CD4-positive, alpha-beta T cell (primary cell): ENCODE measurements around the gene SNAI3. TPM values are rescaled to one million over a fixed set of nuclear protein-coding genes. Genes with fewer than 3 reads are reported as not detected.

Source experiments
- ATAC-seq: fragments of 200-7000 bp; cut with Tn5 transposase; one replicate; pipeline ENCODE4 v1.10.0; 2022; ENCODE audit warnings: mild to moderate bottlenecking; ENCODE audit not compliant: poor library complexity
- CTCF ChIA-PET: fragments of 350-600 bp; sonication (Branson Sonifier 250); formaldehyde crosslinking; loops from one replicate; lab custom pipeline; 2021; ENCODE audit warnings: antibody characterized with exemption, inconsistent platforms; lab: Charles Lee
- POLR2A ChIA-PET: fragments of 350-600 bp; sonication (Branson Sonifier 250); formaldehyde crosslinking; loops from one replicate; lab custom pipeline; 2021; ENCODE audit warnings: antibody characterized with exemption, inconsistent platforms; lab: Charles Lee
- DNase-seq, 14 experiments: peaks; one replicate each; pipeline ENCODE4 v3.0.0-alpha.2; 2013 to 2020; ENCODE audit warnings: mixed read lengths in 2 of 14
- H3K27ac ChIP-seq, 2 donors: one replicate each; pipeline versions ENCODE4 v1.5.1 to v1.7.0; 2013; ENCODE audit warnings: low read length in 2 of 2, low read depth in 1 of 2, mild to moderate bottlenecking in 1 of 2
- H3K27me3 ChIP-seq, 2 experiments: 1 replicate in 1 of 2; 2 replicates in 1 of 2; pipeline versions ENCODE4 v1.6.1 to v1.7.0; 2013; ENCODE audit warnings: low read length in 2 of 2, control low read depth in 1 of 2, mild to moderate bottlenecking in 1 of 2, moderate library complexity in 1 of 2; ENCODE audit not compliant: insufficient read depth in 2 of 2, control insufficient read depth in 1 of 2
- H3K36me3 ChIP-seq: one replicate; pipeline ENCODE4 v1.6.1; 2013; ENCODE audit warnings: low read length, control low read depth; ENCODE audit not compliant: insufficient read depth
- H3K4me1 ChIP-seq: one replicate; pipeline ENCODE4 v1.6.1; 2013; ENCODE audit warnings: low read length, control low read depth; ENCODE audit not compliant: insufficient read depth
- H3K4me3 ChIP-seq: one replicate; pipeline ENCODE4 v1.5.1; 2013; ENCODE audit warnings: mild to moderate bottlenecking, low read length, moderate library complexity
- H3K9me3 ChIP-seq, 2 experiments: 1 replicate in 1 of 2; 2 replicates in 1 of 2; pipeline versions ENCODE4 v1.6.1 to v1.7.0; 2013; ENCODE audit warnings: low read length in 2 of 2, mild to moderate bottlenecking in 2 of 2, control low read depth in 1 of 2, moderate library complexity in 1 of 2; ENCODE audit not compliant: control insufficient read depth in 1 of 2, insufficient read depth in 1 of 2
- H3K27ac Mint-ChIP-seq: one replicate; pipeline ENCODE4 v1.8.0; 2020; ENCODE audit warnings: mixed read lengths
- H3K27me3 Mint-ChIP-seq: one replicate; pipeline ENCODE4 v1.8.0; 2021; ENCODE audit warnings: mixed read lengths
- H3K36me3 Mint-ChIP-seq: one replicate; pipeline ENCODE4 v1.8.0; 2021; ENCODE audit warnings: low read depth, mixed read lengths
- H3K4me1 Mint-ChIP-seq: one replicate; pipeline ENCODE4 v1.8.0; 2021; ENCODE audit warnings: low read depth, mixed read lengths
- H3K4me3 Mint-ChIP-seq: one replicate; pipeline ENCODE4 v1.8.0; 2020; ENCODE audit warnings: mild to moderate bottlenecking, mixed read lengths
- H3K9me3 Mint-ChIP-seq: one replicate; pipeline ENCODE4 v1.8.0; 2020; ENCODE audit warnings: mixed read lengths
- intact Hi-C, 2 experiments: fragments of 100-400 bp; cut with DNase I in 1 of 2; cut with micrococcal nuclease in 1 of 2; formaldehyde crosslinking; loops; one replicate each; pipeline versions ENCODE4 v1.15.1 to v1.9.0; 2023 to 2025; cut with DNase I, micrococcal nuclease
- total RNA-seq, 174 experiments: library from RNA in 2 of 174; stranded (reverse) in 2 of 174; gene quantifications; one replicate each; pipeline ENCODE4 v1.2.3 and lab custom pipeline; 2021 to 2026
- TF ChIP-seq, protein P1 (sequence below): fragments of 200-600 bp; IDR thresholded peaks from one replicate; pipeline ENCODE4 v1.8.0; 2022; ENCODE audit warnings: antibody characterized with exemption, mild to moderate bottlenecking

The SNAI3 gene
- total RNA-seq, 2 experiments from 2014 or later, result 3.0 to 3.5 TPM

DNA sequence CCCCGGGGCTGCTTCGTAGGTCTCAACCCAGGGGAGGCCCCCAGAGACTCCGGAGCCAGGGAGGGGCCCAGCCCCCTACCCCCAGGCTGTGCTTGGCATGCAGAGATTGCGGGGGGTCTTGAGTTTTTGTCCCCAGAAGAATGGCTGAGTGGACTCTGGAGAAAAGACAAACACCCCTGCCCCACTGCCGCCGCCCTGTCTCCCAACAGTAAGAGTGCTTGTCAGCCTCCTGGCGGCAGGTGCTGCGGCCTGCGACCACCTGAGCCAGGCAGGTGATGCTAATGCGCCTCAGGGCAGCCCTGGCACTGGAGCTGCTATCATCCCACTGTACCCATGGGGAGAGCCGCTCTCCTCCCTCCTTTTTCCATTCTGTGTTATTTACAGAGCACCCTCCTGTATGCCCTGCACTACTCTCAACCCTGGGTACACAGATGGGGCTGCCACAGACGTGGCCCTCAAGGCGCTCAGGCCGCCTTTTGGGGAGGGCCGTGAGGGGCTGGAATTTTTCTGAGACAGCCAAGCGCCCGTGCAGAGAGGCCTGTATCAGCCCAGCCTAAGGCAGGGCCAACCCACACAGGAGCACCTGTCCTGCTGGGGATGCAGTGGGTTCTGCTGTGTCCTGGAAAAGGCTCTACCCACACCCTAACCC, 50.5 kb downstream of the SNAI3 start:
- Histone ChIP-seq H3K4me1 (peaks cover 78% of the 10 kb centered on the region), H3K36me3 (peaks cover 10% of the 10 kb centered on the region), H3K27ac (no peak overlapping the region), H3K9me3 (peaks cover 0 to 26% of the 10 kb centered on the region in 2 experiments), H3K27me3 (peaks cover 13 to 19% of the 10 kb centered on the region in 2 experiments), H3K4me3 (no peak overlapping the region)
- POLR2A ChIA-PET, result interaction anchor here (1.2 to 1.9 kb wide), 2 partner anchors 16 to 65 kb away, joined by 4 to 7 read pairs; no protein-coding TSS in a partner anchor
- no peaks in the 10 kb centered on the region for H3K9me3 Mint-ChIP-seq
- intact Hi-C loops, result loop anchor here (2.0 to 10.0 kb wide), 4 partner anchors 15 to 51 kb away; partner anchors contain the start of gene CYBA (in 1 of the 2)
- TF ChIP-seq, protein P1, sequence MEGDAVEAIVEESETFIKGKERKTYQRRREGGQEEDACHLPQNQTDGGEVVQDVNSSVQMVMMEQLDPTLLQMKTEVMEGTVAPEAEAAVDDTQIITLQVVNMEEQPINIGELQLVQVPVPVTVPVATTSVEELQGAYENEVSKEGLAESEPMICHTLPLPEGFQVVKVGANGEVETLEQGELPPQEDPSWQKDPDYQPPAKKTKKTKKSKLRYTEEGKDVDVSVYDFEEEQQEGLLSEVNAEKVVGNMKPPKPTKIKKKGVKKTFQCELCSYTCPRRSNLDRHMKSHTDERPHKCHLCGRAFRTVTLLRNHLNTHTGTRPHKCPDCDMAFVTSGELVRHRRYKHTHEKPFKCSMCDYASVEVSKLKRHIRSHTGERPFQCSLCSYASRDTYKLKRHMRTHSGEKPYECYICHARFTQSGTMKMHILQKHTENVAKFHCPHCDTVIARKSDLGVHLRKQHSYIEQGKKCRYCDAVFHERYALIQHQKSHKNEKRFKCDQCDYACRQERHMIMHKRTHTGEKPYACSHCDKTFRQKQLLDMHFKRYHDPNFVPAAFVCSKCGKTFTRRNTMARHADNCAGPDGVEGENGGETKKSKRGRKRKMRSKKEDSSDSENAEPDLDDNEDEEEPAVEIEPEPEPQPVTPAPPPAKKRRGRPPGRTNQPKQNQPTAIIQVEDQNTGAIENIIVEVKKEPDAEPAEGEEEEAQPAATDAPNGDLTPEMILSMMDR, result no peak
- H3K27me3 Mint-ChIP-seq, result peaks cover 25% of the 10 kb centered on the region
- H3K4me1 Mint-ChIP-seq, result peaks cover 36% of the 10 kb centered on the region
- H3K27ac Mint-ChIP-seq, result no peak overlapping the region
- DNase-seq, result no peak
- ATAC-seq, result no peak
- CTCF ChIA-PET, result no interaction called here
- peak overlapping the region; percentile 83 for H3K4me3 Mint-ChIP-seq
- H3K36me3 Mint-ChIP-seq, result peaks cover 19% of the 10 kb centered on the region

DNA sequence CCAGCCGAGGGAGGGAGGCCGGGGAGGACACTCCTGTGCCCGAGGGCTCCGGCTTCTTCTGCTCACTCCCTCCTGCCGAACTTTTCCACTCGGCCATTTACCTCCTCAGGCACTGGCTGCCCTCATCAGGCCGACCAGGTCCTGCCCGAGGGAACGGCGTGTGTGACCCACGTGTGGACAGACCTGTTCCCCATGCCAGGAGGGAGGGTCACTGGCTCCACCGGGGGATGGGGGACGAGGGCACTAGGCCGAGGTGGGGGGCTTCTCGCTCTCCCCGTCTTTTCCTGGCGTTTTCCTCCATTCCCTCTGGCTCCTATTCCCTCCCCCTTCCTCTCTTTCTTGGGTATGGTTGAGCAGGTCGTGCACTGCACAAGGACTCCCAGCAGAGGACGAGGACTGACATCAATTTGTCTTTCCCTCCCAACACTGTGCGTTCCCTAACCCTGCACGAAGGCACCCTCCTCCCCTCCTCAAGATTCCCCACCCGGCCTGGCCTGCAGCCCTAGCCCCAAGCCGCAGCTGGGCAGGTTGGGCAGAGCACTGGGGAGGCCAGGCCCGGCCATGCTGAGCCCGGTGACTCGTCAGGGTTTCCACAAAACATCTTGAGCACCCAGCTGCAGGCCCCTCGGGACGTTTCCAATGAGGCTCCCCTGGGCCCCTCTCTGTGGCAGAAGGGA, 51.2 kb downstream of the SNAI3 start:
- peaks cover 13 to 19% of the 10 kb centered on the region in 2 experiments for H3K27me3 ChIP-seq
- TF ChIP-seq, protein P1, result no peak
- Mint-ChIP-seq H3K4me3 (peak overlapping the region; percentile 75), H3K9me3 (no peaks in the 10 kb centered on the region), H3K27ac (peak overlapping the region; percentile 36), H3K4me1 (peaks cover 31% of the 10 kb centered on the region), H3K36me3 (peaks cover 20% of the 10 kb centered on the region), H3K27me3 (peaks cover 21% of the 10 kb centered on the region)
- peaks cover 0 to 22% of the 10 kb centered on the region in 2 experiments for H3K9me3 ChIP-seq
- DNase-seq (no peak), ATAC-seq (no peak)
- intact Hi-C loops, result loop anchor here (2.0 to 10.0 kb wide), 4 partner anchors 14 to 67 kb away; no protein-coding TSS in a partner anchor
- H3K4me1 ChIP-seq, result peaks cover 71% of the 10 kb centered on the region
- no peak overlapping the region for H3K27ac ChIP-seq
- H3K36me3 ChIP-seq, result peaks cover 17% of the 10 kb centered on the region
- POLR2A ChIA-PET, result interaction anchor here (1.9 kb wide), 1 partner anchor 66 kb away, joined by 7 read pairs; no protein-coding TSS in a partner anchor
- CTCF ChIA-PET, result no interaction called here
- H3K4me3 ChIP-seq, result peak overlapping the region; percentile 63

DNA sequence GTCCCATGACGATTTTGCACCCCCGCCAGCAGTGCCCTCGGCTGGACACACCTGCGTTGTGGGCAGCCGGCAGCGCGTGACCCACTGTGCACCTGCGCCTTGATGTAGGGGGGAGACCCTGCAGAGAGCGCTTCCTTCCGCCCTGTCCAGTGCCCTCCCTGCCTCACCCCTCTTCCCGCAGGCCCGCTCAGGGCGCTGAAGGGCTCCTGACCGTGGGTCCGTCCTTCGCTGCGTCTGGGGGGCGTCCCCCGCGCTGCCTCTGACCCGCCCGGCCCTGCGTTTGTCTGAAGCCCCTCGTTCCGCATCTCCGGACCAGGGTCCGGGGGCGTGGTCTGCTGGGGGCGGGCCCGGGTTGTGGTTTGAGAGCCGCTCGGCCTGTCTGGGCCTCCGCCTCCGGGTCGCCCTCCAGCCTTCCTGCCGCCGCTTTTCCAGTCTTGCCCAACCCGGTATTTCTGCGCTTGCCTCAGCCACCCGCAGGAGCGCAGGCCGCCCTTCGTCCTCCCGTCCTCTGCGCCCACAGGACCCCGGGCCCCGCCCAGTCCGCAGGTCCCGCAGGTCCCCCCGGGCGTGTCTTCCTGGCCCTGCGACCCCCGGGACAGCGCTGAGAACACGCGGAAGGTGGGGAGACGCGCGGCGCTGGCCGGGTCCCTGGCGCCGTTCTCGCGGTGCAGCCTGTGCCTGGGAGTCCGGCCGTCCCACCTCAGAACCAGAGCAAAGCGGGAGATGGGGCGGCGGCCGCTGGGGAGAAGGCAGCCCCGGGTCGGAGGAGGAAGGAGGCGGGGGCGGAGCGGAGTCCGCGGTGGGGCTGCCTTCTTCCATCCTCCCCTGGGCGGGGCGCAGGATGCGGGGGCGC, 51.9 kb downstream of the SNAI3 start:
- peaks cover 64% of the 10 kb centered on the region for H3K4me1 ChIP-seq
- peak overlapping the region; percentile 63 for H3K4me3 ChIP-seq
- H3K27me3 ChIP-seq, result peaks cover 7 to 14% of the 10 kb centered on the region in 2 experiments
- ChIA-PET POLR2A (interaction anchor here (1.0 to 3.4 kb wide), 3 partner anchors 14 to 64 kb away, joined by 3 to 15 read pairs (median 8); partner anchors contain the start of genes MVD and ZC3H18), CTCF (interaction anchor here (1.4 kb wide), 1 partner anchor 14 kb away, joined by 8 read pairs; no protein-coding TSS in a partner anchor)
- peaks cover 28% of the 10 kb centered on the region for H3K4me1 Mint-ChIP-seq
- peaks cover 25% of the 10 kb centered on the region for H3K36me3 Mint-ChIP-seq
- H3K4me3 Mint-ChIP-seq, result peak overlapping the region; percentile 80
- TF ChIP-seq, protein P1, result no peak
- H3K27ac ChIP-seq, result peak overlapping the region; percentile 35 to 49
- intact Hi-C loops, result loop anchor here in 1 of 2 experiments (2.0 to 10.0 kb wide), 3 partner anchors 14 to 68 kb away; no protein-coding TSS in a partner anchor
- peaks cover 25% of the 10 kb centered on the region for H3K36me3 ChIP-seq
- H3K9me3 ChIP-seq, result peaks cover 0 to 22% of the 10 kb centered on the region in 2 experiments
- H3K27ac Mint-ChIP-seq, result peak overlapping the region; percentile 58
- peaks cover 18% of the 10 kb centered on the region for H3K27me3 Mint-ChIP-seq
- no peaks in the 10 kb centered on the region for H3K9me3 Mint-ChIP-seq
- DNase-seq, result peak in 11 of 14 experiments; percentile 33 to 79 (median 55)
- peak; percentile 45 for ATAC-seq
